ENCODE results near the gene ALKBH6. TPM values are rescaled to one million over a fixed set of nuclear protein-coding genes. Genes with fewer than 3 reads are reported as not detected.

Gene ALKBH6
- total RNA-seq, 2 donors from 2014 or later: 16.2 to 16.5 TPM

- no peaks in the 10 kb centered on the region for H3K4me1 ChIP-seq
- H3K36me3 ChIP-seq: no peaks in the 10 kb centered on the region
- TF ChIP-seq CTCF (IDR thresholded peaks at IDR 0.05): no peak
- H3K27ac ChIP-seq: no peak overlapping the region
- H3K4me3 ChIP-seq: no peak overlapping the region
- no peaks in the 10 kb centered on the region for H3K9me3 ChIP-seq
- no peak for DNase-seq (ENCODE audit: low spot score)
- no peaks in the 10 kb centered on the region for H3K27me3 ChIP-seq
Measured at GRCh38 chr19:35978271-35978670, 35.7 kb downstream of the ALKBH6 start.

- H3K27me3 ChIP-seq: no peaks in the 10 kb centered on the region
- no peak for TF ChIP-seq CTCF (IDR thresholded peaks at IDR 0.05)
- DNase-seq (ENCODE audit: low spot score): no peak
Measured at GRCh38 chr19:35977446-35978222, 36.4 kb downstream of the ALKBH6 start.

GRCh38 chr19:35975608-35976214, 38.3 kb downstream of the ALKBH6 start:
- Histone ChIP-seq H3K36me3 (no peaks in the 10 kb centered on the region), H3K9me3 (no peaks in the 10 kb centered on the region), H3K27me3 (no peaks in the 10 kb centered on the region), H3K4me1 (no peaks in the 10 kb centered on the region), H3K4me3 (no peak overlapping the region), H3K27ac (no peak overlapping the region)
- TF ChIP-seq CTCF (IDR thresholded peaks at IDR 0.05): no peak
- DNase-seq (ENCODE audit: low spot score): no peak

More at GRCh38 chr19:35977446-35978222, 36.4 kb downstream of the ALKBH6 start:
- H3K9me3 ChIP-seq: no peaks in the 10 kb centered on the region
- no peaks in the 10 kb centered on the region for H3K36me3 ChIP-seq
- no peak overlapping the region for H3K27ac ChIP-seq
- H3K4me3 ChIP-seq: no peak overlapping the region
- no peaks in the 10 kb centered on the region for H3K4me1 ChIP-seq

- Histone ChIP-seq H3K4me1 (no peaks in the 10 kb centered on the region), H3K27me3 (no peaks in the 10 kb centered on the region), H3K9me3 (no peaks in the 10 kb centered on the region), H3K36me3 (no peaks in the 10 kb centered on the region), H3K27ac (no peak overlapping the region), H3K4me3 (no peak overlapping the region)
- no peak for DNase-seq (ENCODE audit: low spot score)
- TF ChIP-seq CTCF (IDR thresholded peaks at IDR 0.05): no peak
Measured at GRCh38 chr19:35973487-35973886, 40.5 kb downstream of the ALKBH6 start.

- TF ChIP-seq CTCF (IDR thresholded peaks at IDR 0.05): no peak
- no peaks in the 10 kb centered on the region for H3K27me3 ChIP-seq
- no peaks in the 10 kb centered on the region for H3K9me3 ChIP-seq
- no peak overlapping the region for H3K27ac ChIP-seq
- no peaks in the 10 kb centered on the region for H3K36me3 ChIP-seq
- no peak for DNase-seq (ENCODE audit: low spot score)
- H3K4me1 ChIP-seq: no peaks in the 10 kb centered on the region
- H3K4me3 ChIP-seq: no peak overlapping the region
Measured at GRCh38 chr19:35966771-35967170, 47.2 kb downstream of the ALKBH6 start.

Measured in right atrium auricular region (tissue), 2 donors.